Body of pancreas (tissue), 4 donors: ENCODE data around the gene SSNA1. TPM values are rescaled to one million over a fixed set of nuclear protein-coding genes. Genes with fewer than 3 reads are reported as not detected.

ENCODE experiments used
- ATAC-seq: fragments of 150-250 bp; one replicate; pipeline ENCODE4 v1.9.1; 2016
- DNase-seq, 4 donors: peaks; one replicate each; pipeline ENCODE4 v3.0.0-alpha.2; 2019
- H3K27ac ChIP-seq, 4 donors: fragments of 200-600 bp; sonication (generic); 1 replicate in 3 of 4; 2 replicates in 1 of 4; pipeline versions ENCODE4 v1.5.1 to v1.6.1; 2016 to 2019; ENCODE audit warnings: mild to moderate bottlenecking in 1 of 4, mixed read lengths in 1 of 4, moderate library complexity in 1 of 4
- H3K27me3 ChIP-seq, 2 donors: fragments of 200-600 bp; sonication (generic); one replicate each; pipeline ENCODE4 v1.6.0; 2016; ENCODE audit warnings: mild to moderate bottlenecking in 1 of 2
- H3K36me3 ChIP-seq, 2 donors: fragments of 200-600 bp; sonication (generic); replicated peaks in 1 of 2; 2 replicates each; pipeline ENCODE4 v1.5.1; 2016; ENCODE audit warnings: low read depth in 2 of 2; ENCODE audit not compliant: insufficient read depth in 1 of 2
- H3K4me1 ChIP-seq: fragments of 200-600 bp; sonication (generic); one replicate; pipeline ENCODE4 v1.6.0; 2016
- H3K4me3 ChIP-seq, 2 donors: fragments of 200-600 bp; sonication (generic); 1 replicate in 1 of 2; 2 replicates in 1 of 2; pipeline ENCODE4 v1.5.1; 2016 to 2019
- H3K9me3 ChIP-seq, 3 donors: fragments of 200-600 bp; sonication (generic); 1 replicate in 2 of 3; 2 replicates in 1 of 3; pipeline ENCODE4 v1.5.1; 2016
- CTCF ChIP-seq, 7 experiments: fragments of 450-650 bp in 4 of 7; fragments of 200-600 bp in 3 of 7; sonication (generic) in 3 of 7; IDR thresholded peaks; one replicate each; pipeline ENCODE4 v1.5.1; 2016 to 2019; ENCODE audit warnings: antibody characterized with exemption in 7 of 7
- POLR2A ChIP-seq, 3 donors: fragments of 450-650 bp; IDR thresholded peaks; one replicate each; pipeline ENCODE4 v1.6.1; 2016; ENCODE audit warnings: antibody characterized with exemption in 3 of 3, mild to moderate bottlenecking in 2 of 3
- WGBS, 2 donors: methylation state at CpG; one replicate each; pipeline ENCODE4 v1.1.5; 2017; 5-methylcytosine and 5-hydroxymethylcytosine counted together
- intact Hi-C: fragments of 100-400 bp; cut with DNase I; formaldehyde crosslinking; loops from one replicate; pipeline ENCODE4 v1.15.1; 2023
- total RNA-seq, 2 donors: library from RNA; depleted of rRNA; stranded (reverse); fragments of >200 nt; gene quantifications; one replicate each; pipeline ENCODE4 v1.1.0, GENCODE V29; 2016

SSNA1 gene
- total RNA-seq, 2 donors from 2014 or later = 62.3 to 79.1 TPM

GRCh38 chr9:137183980-137184595, 4.4 kb upstream of the SSNA1 start:
- no peaks in the 10 kb centered on the region for H3K9me3 ChIP-seq
- H3K4me3 ChIP-seq = no peak overlapping the region
- intact Hi-C loops = loop anchor here (5.0 kb wide), 1 partner anchor 52 kb away; no protein-coding TSS in a partner anchor
- peaks cover 28% of the 10 kb centered on the region for H3K4me1 ChIP-seq
- WGBS, 2 donors = 87 to 92% methylated on average over 20 to 27 of the region's 27 CpGs
- DNase-seq (no peak), ATAC-seq (no peak)
- peaks cover 25 to 38% of the 10 kb centered on the region in 2 donors for H3K36me3 ChIP-seq
- H3K27me3 ChIP-seq = no peaks in the 10 kb centered on the region
- TF ChIP-seq CTCF (IDR thresholded peaks at IDR 0.05) (no peak), POLR2A (IDR thresholded peaks at IDR 0.05) (no peak)
- no peak overlapping the region for H3K27ac ChIP-seq

- Histone ChIP-seq H3K36me3 (peaks cover 18 to 31% of the 10 kb centered on the region in 2 donors), H3K4me1 (peaks cover 38% of the 10 kb centered on the region), H3K27ac (no peak overlapping the region), H3K27me3 (no peaks in the 10 kb centered on the region), H3K4me3 (no peak overlapping the region), H3K9me3 (no peaks in the 10 kb centered on the region)
- ATAC-seq = no peak
- 90 to 92% methylated on average over 27 to 48 of the region's 48 CpGs for WGBS, 2 donors
- no peak for TF ChIP-seq CTCF (IDR thresholded peaks at IDR 0.05)
- TF ChIP-seq POLR2A (IDR thresholded peaks at IDR 0.05) = no peak
- intact Hi-C loops = loop anchor here (5.0 kb wide), 1 partner anchor 53 kb away; no protein-coding TSS in a partner anchor
- DNase-seq = no peak
Observed at GRCh38 chr9:137184881-137185660, 3.4 kb upstream of the SSNA1 start.

- H3K27me3 ChIP-seq = no peaks in the 10 kb centered on the region
Observed at GRCh38 chr9:137185921-137186320, 2.6 kb upstream of the SSNA1 start.

DNA sequence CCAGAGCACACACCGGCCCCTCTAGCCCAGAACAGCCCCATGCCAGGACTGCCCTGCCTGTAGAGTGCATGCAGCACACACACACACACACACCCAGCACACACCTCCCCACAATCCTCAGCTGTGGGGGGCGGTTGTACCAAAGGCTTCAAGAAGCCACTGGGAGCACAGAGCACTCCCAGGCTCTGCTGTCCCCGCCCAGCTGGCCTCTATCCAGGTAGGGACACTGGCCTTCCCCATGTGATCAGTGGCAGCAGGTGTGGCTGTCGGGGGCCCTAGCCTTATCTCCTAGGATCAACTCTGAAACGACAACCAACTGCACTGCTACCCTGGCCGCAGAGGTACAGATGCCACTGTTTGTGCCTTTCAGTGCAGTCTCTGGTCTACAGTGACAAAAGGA, 2.1 kb upstream of the SSNA1 start:
- DNase-seq = no peak
- TF ChIP-seq CTCF (IDR thresholded peaks at IDR 0.05) (no peak), POLR2A (IDR thresholded peaks at IDR 0.05) (no peak)

More at GRCh38 chr9:137185921-137186320, 2.6 kb upstream of the SSNA1 start:
- H3K27ac ChIP-seq = no peak overlapping the region
- H3K4me3 ChIP-seq = no peak overlapping the region
- 89 to 92% methylated on average over 5 to 19 of the region's 19 CpGs for WGBS, 2 donors
- no peak for DNase-seq
- no peaks in the 10 kb centered on the region for H3K9me3 ChIP-seq
- no peak for ATAC-seq
- peaks cover 10 to 23% of the 10 kb centered on the region in 2 donors for H3K36me3 ChIP-seq
- TF ChIP-seq CTCF (IDR thresholded peaks at IDR 0.05) = no peak
- TF ChIP-seq POLR2A (IDR thresholded peaks at IDR 0.05) = no peak
- intact Hi-C loops = no loop called here
- H3K4me1 ChIP-seq = peaks cover 46% of the 10 kb centered on the region

More for the DNA sequence above, 2.1 kb upstream of the SSNA1 start:
- H3K9me3 ChIP-seq = no peaks in the 10 kb centered on the region
- H3K4me1 ChIP-seq = peaks cover 51% of the 10 kb centered on the region
- H3K36me3 ChIP-seq = peaks cover 8 to 20% of the 10 kb centered on the region in 2 donors
- no peak overlapping the region for H3K4me3 ChIP-seq
- 43% methylated on average over 6 of the region's 6 CpGs; no CpG with 5 or more reads in 1 of the 2 donors for WGBS, 2 donors
- intact Hi-C loops = no loop called here
- no peak for ATAC-seq
- H3K27ac ChIP-seq = no peak overlapping the region
- no peaks in the 10 kb centered on the region for H3K27me3 ChIP-seq
